Stimulated activated CD8-positive, alpha-beta memory T cell treated with anti-CD3 and anti-CD28 coated beads, Interleukin-15, amount 100 ng/mL, for 48 hours (primary cell): ENCODE data around the gene AGPAT4.
"Not testable (repeated sequence)": the region's sequence is repeated elsewhere in the genome, so short reads cannot be mapped to it uniquely, and the experiment has no call there.

Source experiments
- DNase-seq, 2 donors: peaks; one replicate each; pipeline ENCODE4 v3.0.0-alpha.2; 2020; ENCODE audit warnings: low read depth in 2 of 2

Gene AGPAT4

DNA sequence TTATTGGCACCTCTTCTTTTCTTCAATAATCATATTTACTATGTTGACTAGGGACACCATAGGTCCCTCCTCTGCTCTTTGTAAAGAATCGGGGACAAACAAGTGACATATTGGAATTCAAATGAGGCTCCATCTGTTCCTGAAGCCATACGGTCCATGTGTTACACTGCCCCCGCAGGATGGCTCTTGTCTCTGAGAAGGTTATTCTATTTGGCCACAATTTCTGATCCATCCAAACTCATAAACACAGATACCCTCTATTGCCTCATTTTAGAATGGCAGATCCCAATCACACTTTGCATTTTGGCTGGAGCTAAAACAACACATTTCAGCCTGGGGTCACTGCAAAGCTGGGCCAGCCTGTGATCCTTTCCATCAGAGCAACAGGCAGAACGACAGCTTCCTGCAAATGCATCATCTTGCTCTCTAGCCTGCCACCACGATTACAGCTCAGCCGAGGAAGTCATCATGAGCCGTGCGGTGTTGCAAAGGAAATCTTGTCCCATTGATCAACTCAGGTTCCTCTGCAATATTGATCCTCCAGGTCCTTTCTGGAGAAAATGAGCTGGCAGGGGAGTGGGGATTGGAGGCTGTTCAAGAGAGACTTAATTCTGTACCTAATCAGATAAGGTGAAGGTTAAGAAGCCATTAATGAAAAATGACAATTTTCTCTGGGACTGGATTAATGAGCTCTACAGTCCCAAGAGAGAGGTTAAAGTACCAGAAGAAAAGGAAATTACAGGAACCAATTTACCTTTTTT is 73.1 kb downstream of the AGPAT4 start:
- no peak for DNase-seq

DNA sequence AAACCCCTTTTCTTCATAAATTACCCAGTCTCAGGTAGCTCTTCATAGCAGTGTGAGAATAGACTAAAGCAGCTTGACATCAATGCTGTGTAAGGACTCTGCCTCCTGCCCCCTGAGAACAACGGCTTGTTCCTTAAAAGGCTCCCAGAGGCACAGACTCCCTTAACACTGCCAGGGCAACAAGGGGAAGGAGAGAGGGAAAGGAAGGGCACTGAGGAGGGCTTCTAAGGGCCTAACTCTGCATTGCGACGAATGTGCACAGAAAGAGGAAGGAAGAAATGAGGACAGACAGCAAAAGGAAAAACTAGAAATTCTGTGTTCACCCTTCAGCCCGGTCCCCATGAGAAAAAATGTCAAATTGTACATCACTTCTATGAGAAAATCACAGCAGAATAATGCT is 74.0 kb downstream of the AGPAT4 start:
- no peak for DNase-seq

- no peak for DNase-seq
These were observed 74.9 kb downstream of the AGPAT4 start for GRCh38 chr6:161198783-161199460.

DNA sequence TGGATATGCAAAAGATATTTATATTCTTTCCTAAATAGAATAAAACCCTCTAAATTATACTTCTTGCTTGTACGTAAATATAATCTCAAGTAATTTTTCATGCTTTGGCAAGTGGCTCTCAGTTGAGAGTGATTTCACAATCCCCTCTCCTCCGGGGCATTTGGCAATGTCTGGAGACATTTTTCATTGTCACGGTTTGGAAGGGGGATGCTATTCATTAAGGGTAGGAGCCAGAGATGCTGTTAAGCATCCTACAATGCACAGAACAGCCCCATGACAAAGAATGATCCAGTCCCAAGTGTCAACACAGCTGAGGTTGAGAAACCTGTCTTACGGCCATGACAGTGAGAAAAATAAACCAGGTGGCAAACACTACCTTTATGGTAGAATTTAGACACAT is 75.7 kb downstream of the AGPAT4 start:
- DNase-seq: no peak

GRCh38 chr6:161195386-161195785 is 78.5 kb downstream of the AGPAT4 start:
- DNase-seq: no peak

DNA sequence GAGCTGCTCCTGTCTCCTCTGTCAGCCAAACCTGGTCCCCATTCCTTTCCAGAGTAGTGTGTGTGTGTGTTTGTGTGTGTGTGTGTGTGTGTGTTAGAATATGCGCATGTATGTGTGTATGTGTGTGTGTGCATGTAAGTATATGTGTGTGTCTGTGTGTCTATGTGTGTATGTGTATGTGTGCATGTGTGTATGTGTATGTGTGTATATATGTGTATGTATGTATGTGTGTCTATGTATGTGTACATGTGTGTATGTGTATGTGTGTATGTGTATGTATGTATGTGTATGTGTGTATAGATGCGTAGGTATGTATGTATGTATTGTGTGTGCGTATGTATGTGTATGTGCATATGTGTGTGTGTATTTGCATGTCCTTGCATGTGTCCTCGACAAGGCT is 79.5 kb downstream of the AGPAT4 start:
- no peak for DNase-seq

DNA sequence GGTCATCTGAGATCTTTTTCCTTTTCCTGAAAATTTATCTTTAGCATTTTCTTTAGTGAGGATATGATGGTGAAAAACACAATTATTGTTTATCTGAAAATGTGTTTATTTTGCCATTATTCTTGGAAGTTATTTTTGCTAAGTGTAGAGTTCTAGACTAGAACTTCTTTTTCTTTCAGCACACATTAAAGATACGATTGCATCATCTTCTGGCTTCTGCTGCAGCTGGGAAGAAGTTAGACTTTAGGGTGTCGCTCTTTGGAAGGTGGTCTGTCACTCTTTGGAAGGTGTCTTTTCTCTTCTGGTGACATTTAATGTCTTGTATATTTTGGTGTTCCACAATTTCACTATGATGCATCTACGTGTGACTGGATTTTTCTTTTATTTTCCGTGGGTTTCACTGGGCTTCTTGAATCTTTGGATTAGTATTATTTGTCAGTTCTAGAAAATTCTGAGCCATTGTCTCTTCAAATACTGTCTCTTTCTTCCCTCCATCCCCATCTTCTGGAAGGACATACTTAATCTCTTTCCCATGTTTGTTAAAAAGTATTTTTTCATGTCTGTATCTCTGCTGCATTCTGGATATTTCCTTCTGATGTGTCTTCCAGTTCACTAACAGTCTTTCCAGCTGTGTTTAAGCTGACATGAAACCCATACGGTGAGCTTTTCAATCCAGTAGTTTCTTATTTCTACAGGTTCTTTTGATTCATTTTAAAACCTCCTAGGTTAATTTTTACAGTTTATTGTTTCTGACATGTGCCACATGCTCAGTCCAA is 81.0 kb downstream of the AGPAT4 start:
- DNase-seq: no peak

- no peak for DNase-seq
These were observed 82.2 kb downstream of the AGPAT4 start for GRCh38 chr6:161191671-161192070.

- DNase-seq: no peak
These were observed 82.9 kb downstream of the AGPAT4 start for GRCh38 chr6:161191007-161191406.

GRCh38 chr6:161189891-161190290 is 84.0 kb downstream of the AGPAT4 start:
- no peak for DNase-seq

GRCh38 chr6:161188547-161189465 is 85.1 kb downstream of the AGPAT4 start:
- no peak for DNase-seq

DNA sequence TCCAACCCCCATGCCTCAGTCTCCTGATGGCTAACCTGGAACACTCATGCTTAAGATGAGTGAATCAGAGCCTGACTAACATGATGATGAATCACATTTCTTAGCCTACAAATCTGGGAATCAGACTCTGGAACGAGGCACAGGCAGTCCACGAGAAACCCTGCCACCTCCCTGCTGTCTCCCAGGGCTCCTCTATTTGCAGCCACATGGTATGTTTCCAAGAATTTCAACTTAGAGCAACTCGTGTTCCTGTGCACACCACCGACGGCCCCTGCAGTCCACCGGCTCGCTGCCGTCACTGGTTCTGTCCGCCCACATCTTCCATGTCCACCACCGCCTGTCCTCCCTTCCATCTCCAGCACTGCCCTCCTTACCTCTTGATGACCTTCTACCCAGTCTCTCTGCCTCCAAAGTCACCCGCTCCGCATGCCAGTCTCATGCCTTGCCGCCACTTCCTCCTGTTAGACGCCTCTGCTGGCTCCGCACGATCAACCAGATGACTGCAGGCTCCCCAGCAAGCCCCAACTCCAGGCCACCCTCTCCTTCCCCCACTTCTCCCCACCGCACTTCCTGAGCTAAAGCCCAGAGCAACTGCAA is 87.6 kb downstream of the AGPAT4 start:
- no peak for DNase-seq

GRCh38 chr6:161181121-161181520 is 92.7 kb downstream of the AGPAT4 start:
- no peak for DNase-seq

GRCh38 chr6:161178155-161178554 is 95.7 kb downstream of the AGPAT4 start:
- DNase-seq: not testable (repeated sequence)

GRCh38 chr6:161176428-161176827 is 97.4 kb downstream of the AGPAT4 start:
- not testable (repeated sequence) for DNase-seq

DNA sequence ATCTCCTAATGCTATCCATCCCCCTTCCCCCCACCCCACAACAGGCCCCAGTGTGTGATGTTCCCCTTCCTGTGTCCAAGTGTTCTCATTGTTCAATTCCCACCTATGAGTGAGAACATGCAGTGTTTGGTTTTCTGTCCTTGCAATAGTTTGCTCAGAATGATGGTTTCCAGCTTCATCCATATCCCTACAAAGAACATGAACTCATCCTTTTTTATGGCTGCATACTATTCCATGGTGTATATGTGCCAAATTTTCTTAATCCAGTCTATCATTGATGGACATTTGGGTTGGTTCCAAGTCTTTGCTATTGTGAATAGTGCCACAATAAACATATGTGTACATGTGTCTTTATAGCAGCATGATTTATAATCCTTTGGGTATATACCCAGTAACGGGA is 101.1 kb downstream of the AGPAT4 start:
- not testable (repeated sequence) for DNase-seq

GRCh38 chr6:161171207-161171606 is 102.7 kb downstream of the AGPAT4 start:
- DNase-seq: no peak

DNA sequence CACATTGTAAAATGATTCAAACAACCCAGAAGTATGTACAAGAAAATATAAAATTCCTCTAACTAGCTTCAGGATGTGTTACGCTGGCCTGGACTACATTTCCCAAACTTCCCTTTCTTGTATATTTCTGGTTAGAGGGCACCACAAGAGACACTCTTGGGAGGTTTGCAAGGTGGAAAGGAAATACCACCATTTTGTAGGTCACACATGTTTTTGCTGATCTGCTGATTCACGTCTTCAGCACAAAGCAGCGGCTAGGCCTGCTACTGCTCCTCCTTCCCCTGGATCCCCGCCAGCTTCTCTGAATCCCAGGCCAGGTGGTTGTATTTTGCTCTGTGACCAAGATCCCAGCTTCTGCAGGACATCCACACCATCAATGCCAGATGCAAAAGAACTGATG is 104.2 kb downstream of the AGPAT4 start:
- DNase-seq: no peak

- DNase-seq: no peak
These were observed 104.8 kb downstream of the AGPAT4 start for GRCh38 chr6:161169035-161169434.

- DNase-seq: no peak
These were observed 105.5 kb downstream of the AGPAT4 start for GRCh38 chr6:161168281-161168891.

- no peak for DNase-seq
These were observed 107.2 kb downstream of the AGPAT4 start for GRCh38 chr6:161166677-161167076.
